PC-9 (cell line): ENCODE results near the gene EFHD1. TPM values are rescaled to one million over a fixed set of nuclear protein-coding genes. Genes with fewer than 3 reads are reported as not detected.

ENCODE experiments used
- BruUV-seq: library from RNA; stranded (reverse); fragments of 400-500 nt; replicated peaks from 2 replicates; lab custom pipeline; 2021; lab: Mats Ljungman, UMichigan
- CTCF ChIA-PET: fragments of 300-600 bp; sonication (Branson Sonifier 250); formaldehyde crosslinking; loops from one replicate; lab custom pipeline; 2022; ENCODE audit warnings: antibody characterized with exemption; lab: Charles Lee
- POLR2A ChIA-PET: fragments of 300-600 bp; sonication (Branson Sonifier 250); formaldehyde crosslinking; loops from one replicate; lab custom pipeline; 2022; ENCODE audit warnings: antibody characterized with exemption; ENCODE audit not compliant: unreplicated experiment; lab: Charles Lee
- DNase-seq, 2 experiments: peaks; one replicate each; pipeline versions ENCODE4 v3.0.0 to v3.0.0-alpha.2; 2015 to 2022; ENCODE audit warnings: mixed read lengths in 1 of 2
- H2AFZ ChIP-seq: fragments of 200-600 bp; sonication (generic); 2 replicates; pipeline ENCODE4 v1.8.1; 2017; ENCODE audit warnings: antibody characterized with exemption
- H3F3A ChIP-seq: fragments of 200-600 bp; sonication (generic); 2 replicates; pipeline ENCODE4 v1.8.1; 2017; ENCODE audit warnings: antibody characterized with exemption, mild to moderate bottlenecking, low read depth; ENCODE audit not compliant: insufficient read depth
- H3K27ac ChIP-seq: fragments of 200-600 bp; sonication (generic); 2 replicates; pipeline ENCODE4 v1.6.1; 2016; ENCODE audit warnings: mixed run types
- H3K27me3 ChIP-seq: fragments of 200-600 bp; sonication (generic); 2 replicates; pipeline ENCODE4 v1.6.1; 2016; ENCODE audit warnings: low read depth, mixed run types; ENCODE audit not compliant: insufficient read depth
- H3K36me3 ChIP-seq: fragments of 200-600 bp; sonication (generic); 2 replicates; pipeline ENCODE4 v1.6.1; 2016; ENCODE audit warnings: low read depth, mixed run types
- H3K4me1 ChIP-seq: fragments of 200-600 bp; sonication (generic); replicated peaks from 2 replicates; pipeline ENCODE4 v1.6.1; 2016; ENCODE audit warnings: mixed run types; ENCODE audit not compliant: insufficient read depth
- H3K4me2 ChIP-seq: fragments of 200-600 bp; sonication (generic); 2 replicates; pipeline ENCODE4 v1.6.1; 2017; ENCODE audit warnings: mixed run types
- H3K4me3 ChIP-seq: fragments of 200-600 bp; sonication (generic); 2 replicates; pipeline ENCODE4 v1.6.1; 2016; ENCODE audit warnings: mixed run types
- H3K79me2 ChIP-seq: fragments of 200-600 bp; sonication (generic); 2 replicates; pipeline ENCODE4 v1.6.1; 2017; ENCODE audit warnings: low read depth, mixed run types
- H3K9me2 ChIP-seq: fragments of 200-600 bp; sonication (generic); 2 replicates; pipeline ENCODE4 v1.8.1; 2017; ENCODE audit warnings: mild to moderate bottlenecking; ENCODE audit not compliant: insufficient read depth
- H3K9me3 ChIP-seq: fragments of 200-600 bp; sonication (generic); 2 replicates; pipeline ENCODE4 v1.8.1; 2016; ENCODE audit warnings: low read depth; ENCODE audit not compliant: insufficient read depth
- H4K20me1 ChIP-seq: fragments of 200-600 bp; sonication (generic); 2 replicates; pipeline ENCODE4 v1.8.1; 2017; ENCODE audit not compliant: insufficient read depth
- EZH2 ChIP-seq: fragments of 200-600 bp; sonication (generic); IDR thresholded peaks from 2 replicates; pipeline ENCODE4 v1.8.0; 2017; ENCODE audit warnings: antibody characterized with exemption, low read depth
- intact Hi-C: fragments of 100-400 bp; cut with micrococcal nuclease; formaldehyde crosslinking; loops from one replicate; pipeline ENCODE4 v1.10.0; 2022; ENCODE audit not compliant: unreplicated experiment
- total RNA-seq: library from RNA; stranded (reverse); gene quantifications from 2 replicates; pipeline ENCODE4 v1.2.3, GENCODE V29; 2021
- TF ChIP-seq, protein P1 (sequence below): fragments of 200-600 bp; sonication (generic); conservative IDR thresholded peaks from 2 replicates; pipeline ENCODE4 v1.6.1; 2017; ENCODE audit warnings: mixed run types, antibody characterized with exemption, mild to moderate bottlenecking, moderate library complexity

The EFHD1 gene
- total RNA-seq, 1 experiment from 2014 or later: 10.6 TPM

DNA sequence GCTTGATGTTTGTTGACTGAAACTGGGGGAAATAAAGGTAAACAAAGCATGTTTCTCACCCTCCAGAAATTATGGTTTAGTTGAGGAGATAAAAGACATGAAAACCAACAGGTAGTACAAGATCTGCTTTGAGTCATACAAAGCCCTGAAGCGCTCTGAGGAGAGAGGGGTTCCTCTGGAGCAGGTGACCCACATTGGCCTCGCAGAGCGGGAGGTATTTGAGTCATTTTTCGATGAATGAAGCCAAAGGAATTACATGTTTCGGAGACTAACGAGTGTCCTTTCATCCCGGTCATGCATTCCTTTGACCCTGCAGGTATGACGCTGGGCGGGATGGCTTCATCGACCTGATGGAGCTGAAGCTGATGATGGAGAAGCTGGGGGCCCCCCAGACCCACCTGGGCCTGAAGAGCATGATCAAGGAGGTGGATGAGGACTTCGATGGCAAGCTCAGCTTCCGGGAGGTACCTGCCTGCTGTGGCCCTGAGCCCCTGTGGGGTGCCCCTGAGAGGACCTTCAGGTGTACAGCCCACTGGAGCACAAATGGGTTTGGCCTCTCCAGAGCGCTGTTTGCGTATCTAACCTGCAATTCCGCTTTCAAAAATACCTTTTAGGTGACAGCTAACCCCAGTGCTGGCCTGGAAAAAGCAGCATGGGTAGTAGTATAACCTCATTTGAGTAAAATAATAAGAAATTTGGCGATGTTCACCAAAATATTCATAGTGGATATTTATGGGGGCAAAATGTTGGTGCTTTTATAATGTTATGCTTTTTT is 29.3 kb downstream of the EFHD1 start:
- H3K36me3 ChIP-seq: no peaks in the 10 kb centered on the region
- peak overlapping the region; percentile 93 for H3K27ac ChIP-seq
- TF ChIP-seq EZH2: no peak
- TF ChIP-seq, protein P1, sequence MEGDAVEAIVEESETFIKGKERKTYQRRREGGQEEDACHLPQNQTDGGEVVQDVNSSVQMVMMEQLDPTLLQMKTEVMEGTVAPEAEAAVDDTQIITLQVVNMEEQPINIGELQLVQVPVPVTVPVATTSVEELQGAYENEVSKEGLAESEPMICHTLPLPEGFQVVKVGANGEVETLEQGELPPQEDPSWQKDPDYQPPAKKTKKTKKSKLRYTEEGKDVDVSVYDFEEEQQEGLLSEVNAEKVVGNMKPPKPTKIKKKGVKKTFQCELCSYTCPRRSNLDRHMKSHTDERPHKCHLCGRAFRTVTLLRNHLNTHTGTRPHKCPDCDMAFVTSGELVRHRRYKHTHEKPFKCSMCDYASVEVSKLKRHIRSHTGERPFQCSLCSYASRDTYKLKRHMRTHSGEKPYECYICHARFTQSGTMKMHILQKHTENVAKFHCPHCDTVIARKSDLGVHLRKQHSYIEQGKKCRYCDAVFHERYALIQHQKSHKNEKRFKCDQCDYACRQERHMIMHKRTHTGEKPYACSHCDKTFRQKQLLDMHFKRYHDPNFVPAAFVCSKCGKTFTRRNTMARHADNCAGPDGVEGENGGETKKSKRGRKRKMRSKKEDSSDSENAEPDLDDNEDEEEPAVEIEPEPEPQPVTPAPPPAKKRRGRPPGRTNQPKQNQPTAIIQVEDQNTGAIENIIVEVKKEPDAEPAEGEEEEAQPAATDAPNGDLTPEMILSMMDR: no peak
- intact Hi-C loops: no loop called here
- H3K4me1 ChIP-seq: peaks cover 54% of the 10 kb centered on the region
- no peaks in the 10 kb centered on the region for H3K27me3 ChIP-seq
- DNase-seq: peak; percentile 51 to 95
- H3K9me2 ChIP-seq: no peaks in the 10 kb centered on the region
- no TSS peak for BruUV-seq
- H2AFZ ChIP-seq: peak overlapping the region; percentile 50; the same call in 1 of the 2 replicates
- POLR2A ChIA-PET: no interaction called here
- CTCF ChIA-PET: no interaction called here
- no peaks in the 10 kb centered on the region for H4K20me1 ChIP-seq
- H3K4me2 ChIP-seq: peak overlapping the region; percentile 63
- H3K4me3 ChIP-seq: peak overlapping the region; percentile 11; the same call in 1 of the 2 replicates
- peaks cover 35% of the 10 kb centered on the region for H3F3A ChIP-seq
- no peaks in the 10 kb centered on the region for H3K79me2 ChIP-seq
- no peaks in the 10 kb centered on the region for H3K9me3 ChIP-seq

DNA sequence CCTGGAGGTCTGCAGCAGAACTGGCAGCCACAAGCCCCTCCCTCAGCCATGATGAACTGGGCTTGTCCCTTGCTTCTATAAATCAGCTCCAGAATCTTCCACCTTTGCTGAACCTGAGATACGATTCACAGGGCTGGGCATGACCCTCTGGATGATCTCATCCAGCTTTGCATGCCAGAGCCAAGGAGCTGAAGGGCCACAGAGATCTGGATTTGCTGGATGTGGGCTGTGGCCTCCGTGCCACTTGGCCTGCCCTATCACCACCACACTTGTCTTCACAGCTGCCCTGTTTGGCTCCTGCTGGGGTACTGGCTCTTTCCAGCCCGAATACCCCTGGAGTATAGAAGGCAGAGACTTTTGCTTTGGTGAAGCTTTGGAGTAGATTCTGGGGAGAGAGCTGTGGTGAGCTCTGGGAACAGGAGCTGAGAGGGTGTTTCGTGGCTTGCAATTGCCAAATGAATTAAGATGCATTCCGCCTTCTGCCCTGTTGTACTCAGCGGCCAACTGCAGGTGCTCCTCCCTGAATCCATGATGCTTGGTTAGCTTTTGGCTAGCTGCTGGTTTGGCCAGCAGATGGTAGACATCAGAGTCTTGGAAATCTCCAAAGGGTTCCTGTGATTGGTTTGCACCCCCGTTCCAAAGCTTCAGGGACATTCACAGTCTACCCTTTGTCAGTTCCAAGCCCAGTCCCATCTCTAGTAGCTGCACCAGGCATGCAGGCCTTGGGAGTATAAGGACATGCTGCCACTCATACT is 32.8 kb downstream of the EFHD1 start:
- peaks cover 41% of the 10 kb centered on the region for H3K4me1 ChIP-seq
- H3K4me3 ChIP-seq: no peak overlapping the region
- DNase-seq: peak; percentile 20 to 54
- no peak overlapping the region for H3K27ac ChIP-seq
- no peak overlapping the region for H2AFZ ChIP-seq
- no peaks in the 10 kb centered on the region for H3K9me3 ChIP-seq
- no TSS peak for BruUV-seq
- H3F3A ChIP-seq: peaks cover 25% of the 10 kb centered on the region
- no peaks in the 10 kb centered on the region for H4K20me1 ChIP-seq
- no peaks in the 10 kb centered on the region for H3K9me2 ChIP-seq
- CTCF ChIA-PET: no interaction called here
- H3K79me2 ChIP-seq: no peaks in the 10 kb centered on the region
- H3K27me3 ChIP-seq: no peaks in the 10 kb centered on the region
- peak overlapping the region; percentile 21 for H3K4me2 ChIP-seq
- POLR2A ChIA-PET: interaction anchor here (0.6 kb wide), 1 partner anchor 592 kb away, joined by 4 read pairs; no protein-coding TSS in a partner anchor
- TF ChIP-seq EZH2: no peak
- TF ChIP-seq, protein P1: no peak
- intact Hi-C loops: no loop called here
- no peaks in the 10 kb centered on the region for H3K36me3 ChIP-seq

DNA sequence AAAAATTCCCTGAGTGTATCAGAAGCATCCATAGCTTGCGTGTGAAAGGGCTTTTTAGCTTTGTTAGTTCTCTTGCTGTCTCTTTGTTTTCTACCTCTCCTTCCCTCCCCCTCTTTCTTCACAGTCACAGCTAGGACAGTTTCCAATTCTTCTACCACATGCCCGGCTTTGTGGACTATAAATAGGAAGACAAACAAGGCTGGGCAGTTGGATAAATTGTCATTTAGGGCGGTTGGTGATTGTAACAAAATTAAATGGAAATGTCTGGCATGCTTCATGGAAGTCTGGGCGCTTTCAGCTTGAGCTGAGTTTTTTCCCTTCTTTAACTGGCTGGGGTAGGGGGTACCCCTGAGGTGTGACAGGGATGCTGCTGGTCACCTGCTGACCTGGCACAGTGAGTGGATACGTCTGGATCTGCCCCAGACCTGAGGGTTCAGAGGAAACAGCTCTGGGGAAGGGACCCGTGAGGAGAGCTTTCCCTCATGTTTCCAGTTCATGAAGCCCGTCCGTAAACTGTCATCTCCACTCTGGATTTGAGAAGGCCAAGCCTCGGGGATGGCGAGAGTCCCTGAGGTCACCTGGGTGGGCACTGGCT is 34.7 kb downstream of the EFHD1 start:
- Histone ChIP-seq H3K27me3 (no peaks in the 10 kb centered on the region), H3K4me3 (no peak overlapping the region), H2AFZ (no peak overlapping the region), H3K4me1 (peaks cover 25% of the 10 kb centered on the region), H3F3A (peaks cover 11% of the 10 kb centered on the region), H3K79me2 (no peaks in the 10 kb centered on the region), H3K9me2 (no peaks in the 10 kb centered on the region), H3K9me3 (no peaks in the 10 kb centered on the region), H3K4me2 (no peak overlapping the region), H3K27ac (no peak overlapping the region), H3K36me3 (no peaks in the 10 kb centered on the region), H4K20me1 (no peaks in the 10 kb centered on the region)
- POLR2A ChIA-PET: no interaction called here
- CTCF ChIA-PET: no interaction called here
- intact Hi-C loops: loop anchor here (2.0 kb wide), 1 partner anchor 61 kb away; no protein-coding TSS in a partner anchor
- DNase-seq: no peak
- BruUV-seq: no TSS peak
- no peak for TF ChIP-seq EZH2
- TF ChIP-seq, protein P1: no peak
